ENCODE measurements around the gene RCOR2.

The RCOR2 gene

DNA sequence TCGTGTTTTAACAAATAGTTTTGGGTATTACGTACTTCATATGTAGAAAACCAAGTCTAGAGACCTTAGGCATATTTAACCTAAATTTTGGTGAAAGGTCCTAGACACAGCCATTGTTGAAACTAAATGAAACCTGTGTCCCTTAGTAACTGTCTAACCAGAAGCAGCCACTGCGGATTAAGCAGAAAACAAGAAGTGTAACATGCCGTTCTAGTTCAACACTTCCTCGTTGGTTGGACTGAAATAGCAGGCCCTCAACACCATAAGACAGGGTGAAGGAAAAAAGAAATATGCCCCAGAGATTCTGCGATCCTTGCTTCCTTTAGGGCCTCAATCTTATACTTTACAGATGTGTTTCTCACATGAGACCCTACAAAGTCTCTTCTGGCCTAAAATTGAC lies 23.8 kb upstream of the RCOR2 start:
- peaks cover 2% of the 10 kb centered on the region for H3K36me3 ChIP-seq (ENCODE audit: control insufficient read depth, insufficient read depth, low read length)
- no peaks in the 10 kb centered on the region for H3K27me3 ChIP-seq (ENCODE audit: control insufficient read depth, insufficient read depth, low read length)
- H3K4me1 ChIP-seq (ENCODE audit: control insufficient read depth, insufficient read depth, low read length): no peaks in the 10 kb centered on the region
- H3K4me3 ChIP-seq (ENCODE audit: low read depth, low read length): no peak overlapping the region
- no peaks in the 10 kb centered on the region for H3K9me3 ChIP-seq (ENCODE audit: control insufficient read depth, insufficient read depth, low read length)
- no peak overlapping the region for H3K9ac ChIP-seq (ENCODE audit: low read depth, low read length)

DNA sequence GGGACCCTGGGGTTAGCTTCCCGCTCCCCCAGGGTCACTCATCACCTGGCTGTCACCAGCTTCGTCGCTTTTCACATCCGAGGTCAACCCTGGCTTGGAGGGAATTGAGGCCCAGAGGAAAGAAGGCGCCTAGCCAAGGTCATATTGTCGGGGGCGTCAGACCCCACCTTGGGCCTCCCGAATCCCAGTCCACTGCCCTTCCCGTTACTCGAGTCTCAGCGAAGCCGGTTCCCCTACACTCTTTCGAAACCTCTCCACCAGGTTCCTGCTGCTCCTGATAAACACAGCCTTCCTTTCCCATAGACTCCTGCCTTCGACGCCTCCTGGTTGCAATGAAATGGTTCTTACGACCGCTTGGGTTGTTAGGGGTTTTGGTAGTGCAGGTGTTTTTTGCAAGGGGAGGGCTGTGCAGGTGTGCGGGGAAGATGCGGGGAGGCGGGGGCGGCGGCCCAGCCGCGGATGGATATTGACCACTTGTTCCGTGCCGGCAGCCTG lies 22.5 kb upstream of the RCOR2 start:
- no peaks in the 10 kb centered on the region for H3K4me1 ChIP-seq (ENCODE audit: control insufficient read depth, insufficient read depth, low read length)
- no peaks in the 10 kb centered on the region for H3K36me3 ChIP-seq (ENCODE audit: control insufficient read depth, insufficient read depth, low read length)
- H3K27me3 ChIP-seq (ENCODE audit: control insufficient read depth, insufficient read depth, low read length): no peaks in the 10 kb centered on the region
- peak overlapping the region; percentile 66 for H3K9ac ChIP-seq (ENCODE audit: low read depth, low read length)
- H3K4me3 ChIP-seq (ENCODE audit: low read depth, low read length): peak overlapping the region; percentile 90
- H3K9me3 ChIP-seq (ENCODE audit: control insufficient read depth, insufficient read depth, low read length): no peaks in the 10 kb centered on the region

DNA sequence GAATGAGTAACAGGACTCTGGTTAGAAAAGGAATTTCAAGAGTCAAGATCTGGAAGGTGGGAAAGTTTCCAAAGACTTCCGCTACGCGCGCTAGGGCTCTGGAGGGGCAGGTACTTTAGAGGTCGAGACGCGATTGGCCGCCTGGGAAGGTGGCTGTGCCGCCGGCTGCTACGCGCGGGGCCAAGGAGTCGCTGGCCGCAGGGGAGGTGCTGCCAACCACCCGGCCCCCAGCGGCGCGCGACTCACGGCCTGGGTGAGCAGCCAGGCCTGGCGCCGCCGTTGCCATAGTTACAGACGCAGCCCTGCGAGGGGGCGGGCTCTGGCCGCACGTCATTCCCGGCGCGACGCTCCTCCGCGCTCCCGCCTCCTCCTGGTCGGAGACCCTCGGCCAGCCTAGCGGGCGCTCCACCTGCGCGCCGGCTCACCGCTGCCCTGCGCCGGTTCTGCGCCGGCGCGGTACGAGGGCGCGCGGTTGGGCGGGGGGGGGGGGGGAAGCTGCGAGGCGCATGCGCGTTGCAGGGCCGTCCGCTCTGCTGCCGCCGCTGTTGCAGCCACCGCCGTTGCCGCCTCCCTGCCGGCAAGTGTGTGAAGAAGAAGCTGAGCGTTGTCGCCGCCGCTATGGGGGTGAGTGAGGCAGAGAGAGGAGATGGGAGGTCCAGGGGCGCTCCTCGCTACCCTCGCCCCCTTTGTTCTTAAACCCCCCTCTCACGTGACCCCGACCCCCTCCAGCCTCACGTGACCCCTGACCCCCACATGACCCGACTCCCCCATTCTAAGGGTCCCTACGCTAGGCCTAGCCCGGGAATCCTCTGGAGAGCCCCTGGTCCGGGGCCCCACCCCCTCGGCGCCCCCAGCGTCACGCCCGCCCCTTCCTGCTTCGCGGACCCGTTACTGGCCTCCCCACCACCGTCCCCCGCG lies 21.8 kb upstream of the RCOR2 start, which contains the start of gene NAA40:
Gene NAA40 (plus strand): TSS at position 524 of the 918 bp plus-strand sequence. CDS start 95 bp downstream, at position 619.
- H3K4me3 ChIP-seq (ENCODE audit: low read depth, low read length): peak within 1 kb of the TSS; percentile 90
- no peaks in the 10 kb centered on the region for H3K36me3 ChIP-seq (ENCODE audit: control insufficient read depth, insufficient read depth, low read length)
- H3K9me3 ChIP-seq (ENCODE audit: control insufficient read depth, insufficient read depth, low read length): no peaks in the 10 kb centered on the region
- H3K4me1 ChIP-seq (ENCODE audit: control insufficient read depth, insufficient read depth, low read length): no peaks in the 10 kb centered on the region
- peak within 1 kb of the TSS; percentile 71 for H3K9ac ChIP-seq (ENCODE audit: low read depth, low read length)
- no peaks in the 10 kb centered on the region for H3K27me3 ChIP-seq (ENCODE audit: control insufficient read depth, insufficient read depth, low read length)

DNA sequence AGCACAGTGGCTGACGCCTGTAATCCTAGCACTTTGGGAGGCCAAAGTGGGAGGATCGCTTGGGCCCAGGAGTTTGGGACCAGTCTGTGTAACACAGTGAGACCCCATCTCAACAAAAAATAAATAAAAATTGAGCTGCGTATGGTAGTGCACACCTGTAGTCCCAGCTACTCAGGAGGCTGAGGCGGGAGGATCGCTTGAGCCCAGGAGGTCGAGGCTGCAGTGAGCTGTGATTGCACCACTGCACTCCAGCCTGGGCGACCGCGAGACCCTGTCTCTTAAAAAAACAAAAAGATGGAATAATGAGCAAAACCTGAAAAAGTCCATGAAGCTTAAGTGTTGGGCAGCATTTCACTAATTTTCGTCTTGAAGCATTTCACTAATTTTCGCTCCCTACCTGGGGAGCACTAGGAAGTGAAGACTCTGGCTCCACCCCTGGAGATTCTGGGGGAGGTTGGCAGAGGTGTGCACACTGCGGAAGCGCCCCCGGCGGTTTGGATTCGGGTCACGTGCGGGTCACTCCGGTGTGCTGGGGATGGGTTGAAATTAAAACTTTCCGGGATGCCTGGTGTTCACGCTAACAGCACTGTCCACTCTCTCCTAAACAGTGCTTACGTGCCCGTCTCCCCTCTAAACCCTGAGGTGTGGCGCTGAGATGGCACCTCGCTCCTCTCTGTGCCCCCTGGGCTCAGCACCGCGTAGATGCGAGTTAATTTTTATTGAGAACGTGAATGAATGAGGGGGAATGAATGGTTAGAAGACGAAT lies 20.9 kb upstream of the RCOR2 start:
- Histone ChIP-seq H3K4me3 (ENCODE audit: low read depth, low read length) (peak overlapping the region; percentile 90), H3K9ac (ENCODE audit: low read depth, low read length) (peak overlapping the region; percentile 56), H3K4me1 (ENCODE audit: control insufficient read depth, insufficient read depth, low read length) (no peaks in the 10 kb centered on the region), H3K9me3 (ENCODE audit: control insufficient read depth, insufficient read depth, low read length) (no peaks in the 10 kb centered on the region), H3K27me3 (ENCODE audit: control insufficient read depth, insufficient read depth, low read length) (no peaks in the 10 kb centered on the region), H3K36me3 (ENCODE audit: control insufficient read depth, insufficient read depth, low read length) (no peaks in the 10 kb centered on the region)

DNA sequence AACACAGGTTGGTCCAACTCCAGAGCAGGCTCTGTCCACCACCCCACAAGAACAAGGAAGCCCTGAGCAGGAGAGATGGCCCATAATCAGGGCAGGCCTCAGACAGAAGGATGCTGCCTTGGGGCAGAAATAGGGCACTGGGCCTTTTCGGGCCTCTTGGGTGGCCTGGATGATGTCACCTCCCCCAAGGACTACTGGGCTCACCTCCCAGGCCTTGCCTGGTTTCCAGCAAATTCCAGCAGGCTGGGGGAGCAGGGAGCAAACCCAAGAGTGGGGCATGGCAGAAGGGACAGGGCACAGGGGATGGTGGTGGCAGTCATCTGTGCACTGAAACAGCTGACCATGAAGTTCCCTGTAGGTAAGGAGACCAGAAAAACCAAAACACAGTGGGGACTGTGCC lies 16.5 kb upstream of the RCOR2 start:
- Histone ChIP-seq H3K36me3 (ENCODE audit: control insufficient read depth, insufficient read depth, low read length) (no peaks in the 10 kb centered on the region), H3K9me3 (ENCODE audit: control insufficient read depth, insufficient read depth, low read length) (no peaks in the 10 kb centered on the region), H3K9ac (ENCODE audit: low read depth, low read length) (no peak overlapping the region), H3K4me1 (ENCODE audit: control insufficient read depth, insufficient read depth, low read length) (no peaks in the 10 kb centered on the region), H3K27me3 (ENCODE audit: control insufficient read depth, insufficient read depth, low read length) (peaks cover 4% of the 10 kb centered on the region), H3K4me3 (ENCODE audit: low read depth, low read length) (no peak overlapping the region)

DNA sequence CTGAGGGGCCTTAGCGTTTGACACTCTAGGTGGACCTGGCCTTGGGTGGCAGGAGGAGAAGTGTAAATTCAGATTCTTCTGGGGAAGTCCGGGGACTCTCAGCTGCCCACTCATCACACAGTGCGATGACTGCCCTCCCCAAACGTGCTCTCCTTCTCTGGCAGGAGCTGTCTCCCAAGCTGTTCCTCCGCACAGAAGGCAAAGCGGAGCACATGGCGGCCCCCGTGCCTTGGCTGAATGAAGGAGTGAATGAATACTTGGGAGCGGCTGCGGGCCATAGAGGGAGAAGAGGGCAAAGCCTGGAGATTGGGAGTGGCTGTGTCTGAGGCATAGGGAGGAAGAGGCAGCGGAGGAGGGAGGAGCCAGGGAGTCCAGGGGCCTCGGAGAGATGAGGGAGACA lies 14.9 kb upstream of the RCOR2 start:
- no peaks in the 10 kb centered on the region for H3K9me3 ChIP-seq (ENCODE audit: control insufficient read depth, insufficient read depth, low read length)
- no peak overlapping the region for H3K4me3 ChIP-seq (ENCODE audit: low read depth, low read length)
- no peak overlapping the region for H3K9ac ChIP-seq (ENCODE audit: low read depth, low read length)
- no peaks in the 10 kb centered on the region for H3K36me3 ChIP-seq (ENCODE audit: control insufficient read depth, insufficient read depth, low read length)
- H3K4me1 ChIP-seq (ENCODE audit: control insufficient read depth, insufficient read depth, low read length): no peaks in the 10 kb centered on the region
- H3K27me3 ChIP-seq (ENCODE audit: control insufficient read depth, insufficient read depth, low read length): peaks cover 10% of the 10 kb centered on the region

DNA sequence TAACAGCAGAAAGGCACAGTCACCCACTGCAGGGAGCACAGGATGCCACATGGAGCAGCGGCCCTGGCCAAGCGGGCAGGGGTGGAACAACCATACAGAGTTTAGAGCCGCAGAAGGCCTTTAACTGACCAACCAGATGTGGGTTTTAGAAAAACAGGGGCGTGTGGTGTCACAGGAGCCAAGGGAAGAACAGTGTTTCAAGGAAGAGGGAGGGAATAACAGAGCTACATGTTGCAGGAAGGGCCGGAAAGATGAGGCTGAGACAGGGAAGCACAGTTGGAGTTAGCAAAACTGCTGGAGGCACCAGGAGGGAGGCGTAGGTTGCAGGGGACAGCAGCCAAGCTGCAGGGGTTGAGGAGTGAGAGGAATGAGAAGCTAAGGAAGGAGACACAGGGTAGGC lies 14.1 kb upstream of the RCOR2 start:
- Histone ChIP-seq H3K4me3 (ENCODE audit: low read depth, low read length) (no peak overlapping the region), H3K36me3 (ENCODE audit: control insufficient read depth, insufficient read depth, low read length) (no peaks in the 10 kb centered on the region), H3K9me3 (ENCODE audit: control insufficient read depth, insufficient read depth, low read length) (no peaks in the 10 kb centered on the region), H3K27me3 (ENCODE audit: control insufficient read depth, insufficient read depth, low read length) (peaks cover 12% of the 10 kb centered on the region), H3K4me1 (ENCODE audit: control insufficient read depth, insufficient read depth, low read length) (no peaks in the 10 kb centered on the region), H3K9ac (ENCODE audit: low read depth, low read length) (no peak overlapping the region)

DNA sequence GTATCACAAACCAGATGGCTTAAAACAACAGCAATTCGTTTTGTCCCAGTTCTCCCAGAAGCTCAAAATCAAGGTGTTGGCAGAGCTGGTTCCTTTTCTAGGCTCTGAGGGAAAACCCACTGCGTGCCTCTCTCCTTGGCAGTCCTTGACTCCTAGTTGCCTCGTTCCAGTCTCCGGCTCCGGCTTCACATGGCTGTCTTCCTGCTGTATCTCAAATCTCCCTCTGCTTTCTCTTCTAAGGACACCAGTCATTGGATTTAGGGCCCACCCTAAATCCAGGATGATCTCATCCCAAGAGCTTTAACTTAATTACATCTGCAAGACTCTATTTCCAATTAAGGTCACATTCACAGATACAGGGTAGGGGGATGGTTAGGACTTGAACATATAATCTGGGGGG lies 12.7 kb upstream of the RCOR2 start:
- no peaks in the 10 kb centered on the region for H3K9me3 ChIP-seq (ENCODE audit: control insufficient read depth, insufficient read depth, low read length)
- no peaks in the 10 kb centered on the region for H3K4me1 ChIP-seq (ENCODE audit: control insufficient read depth, insufficient read depth, low read length)
- no peaks in the 10 kb centered on the region for H3K36me3 ChIP-seq (ENCODE audit: control insufficient read depth, insufficient read depth, low read length)
- peaks cover 17% of the 10 kb centered on the region for H3K27me3 ChIP-seq (ENCODE audit: control insufficient read depth, insufficient read depth, low read length)
- no peak overlapping the region for H3K9ac ChIP-seq (ENCODE audit: low read depth, low read length)
- no peak overlapping the region for H3K4me3 ChIP-seq (ENCODE audit: low read depth, low read length)

DNA sequence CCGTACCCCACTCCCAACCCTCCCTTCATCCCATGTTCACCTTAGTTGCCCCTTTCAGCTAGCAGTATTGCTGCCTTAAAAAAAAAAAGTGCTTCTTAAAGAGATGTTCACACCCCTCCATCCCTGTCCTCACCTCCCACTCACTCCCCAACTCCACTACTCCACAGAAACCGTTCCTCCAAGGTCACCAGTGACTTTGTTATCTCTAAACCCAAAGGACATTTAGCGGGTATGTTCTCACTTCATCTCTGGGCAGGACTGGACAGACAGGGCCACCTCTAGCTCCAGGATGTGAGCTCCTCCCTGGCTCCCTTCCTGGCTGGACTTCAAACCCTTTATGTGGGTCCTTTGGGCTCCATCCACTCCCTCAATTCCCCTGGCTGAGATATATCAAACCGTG lies 6.4 kb upstream of the RCOR2 start:
- Histone ChIP-seq H3K27me3 (ENCODE audit: control insufficient read depth, insufficient read depth, low read length) (peaks cover 18% of the 10 kb centered on the region), H3K4me3 (ENCODE audit: low read depth, low read length) (no peak overlapping the region), H3K9ac (ENCODE audit: low read depth, low read length) (no peak overlapping the region), H3K4me1 (ENCODE audit: control insufficient read depth, insufficient read depth, low read length) (peaks cover 8% of the 10 kb centered on the region), H3K36me3 (ENCODE audit: control insufficient read depth, insufficient read depth, low read length) (no peaks in the 10 kb centered on the region), H3K9me3 (ENCODE audit: control insufficient read depth, insufficient read depth, low read length) (no peaks in the 10 kb centered on the region)

DNA sequence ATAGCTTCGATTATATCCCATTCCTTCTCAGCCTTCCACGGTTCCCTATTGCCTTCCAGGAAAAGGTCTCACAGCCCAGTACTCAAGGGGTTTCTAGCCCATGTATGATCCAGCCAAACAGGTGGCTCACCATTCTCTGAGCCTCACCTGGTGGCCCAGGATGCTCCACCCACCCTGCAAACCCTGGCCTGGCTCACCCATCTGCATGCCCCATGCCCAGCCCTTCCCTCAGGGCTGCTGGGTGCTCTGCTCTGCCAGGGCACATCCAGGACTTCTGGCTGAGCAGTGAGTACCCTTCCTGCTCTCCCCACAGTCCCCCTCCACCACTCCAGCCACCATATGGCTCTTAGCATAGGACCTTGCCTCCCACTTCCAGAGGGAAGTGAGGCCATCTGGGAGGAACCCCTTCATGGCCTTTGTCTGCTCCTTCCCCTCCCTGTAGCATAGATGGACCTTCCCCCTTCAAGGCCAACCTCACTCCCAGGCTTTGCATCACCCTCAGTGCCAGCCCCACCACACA lies 5.8 kb upstream of the RCOR2 start:
- Histone ChIP-seq H3K4me1 (ENCODE audit: control insufficient read depth, insufficient read depth, low read length) (peaks cover 8% of the 10 kb centered on the region), H3K27me3 (ENCODE audit: control insufficient read depth, insufficient read depth, low read length) (peaks cover 14% of the 10 kb centered on the region), H3K4me3 (ENCODE audit: low read depth, low read length) (no peak overlapping the region), H3K36me3 (ENCODE audit: control insufficient read depth, insufficient read depth, low read length) (no peaks in the 10 kb centered on the region), H3K9ac (ENCODE audit: low read depth, low read length) (no peak overlapping the region), H3K9me3 (ENCODE audit: control insufficient read depth, insufficient read depth, low read length) (no peaks in the 10 kb centered on the region)

DNA sequence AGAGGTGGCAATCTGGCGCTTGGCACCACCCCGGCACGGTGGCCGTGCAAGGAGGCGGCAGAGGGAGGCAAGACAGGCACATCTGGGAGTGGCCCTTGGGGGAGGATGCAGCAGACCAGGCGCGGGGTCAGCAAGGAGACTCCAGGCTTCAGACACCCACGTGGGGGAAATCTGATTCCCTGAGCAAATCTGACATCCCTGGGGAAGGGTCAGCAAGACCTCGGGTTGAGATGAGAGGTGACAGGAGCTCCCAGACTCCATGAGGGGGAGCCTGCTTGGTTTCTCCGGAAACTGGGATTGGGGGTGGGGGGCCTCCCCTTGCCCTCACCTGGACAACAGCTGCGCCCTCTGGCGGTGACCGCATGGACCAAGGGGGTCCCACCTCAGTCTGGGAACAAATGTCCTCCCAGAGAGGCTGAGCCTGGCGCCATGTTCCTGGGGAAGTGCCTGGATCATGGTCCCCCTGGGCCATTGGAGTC lies 4.0 kb upstream of the RCOR2 start:
- H3K9ac ChIP-seq (ENCODE audit: low read depth, low read length): no peak overlapping the region
- H3K27me3 ChIP-seq (ENCODE audit: control insufficient read depth, insufficient read depth, low read length): peaks cover 10% of the 10 kb centered on the region
- peak overlapping the region; percentile 87 for H3K4me3 ChIP-seq (ENCODE audit: low read depth, low read length)
- H3K36me3 ChIP-seq (ENCODE audit: control insufficient read depth, insufficient read depth, low read length): no peaks in the 10 kb centered on the region
- peaks cover 8% of the 10 kb centered on the region for H3K4me1 ChIP-seq (ENCODE audit: control insufficient read depth, insufficient read depth, low read length)
- no peaks in the 10 kb centered on the region for H3K9me3 ChIP-seq (ENCODE audit: control insufficient read depth, insufficient read depth, low read length)

All from iPS-15b (cell line).